ENCODE results near the gene SHISAL2B. TPM values are rescaled to one million over a fixed set of nuclear protein-coding genes. Genes with fewer than 3 reads are reported as not detected.

Gene SHISAL2B
- total and polyA plus RNA-seq, 4 donors, result not detected

DNA sequence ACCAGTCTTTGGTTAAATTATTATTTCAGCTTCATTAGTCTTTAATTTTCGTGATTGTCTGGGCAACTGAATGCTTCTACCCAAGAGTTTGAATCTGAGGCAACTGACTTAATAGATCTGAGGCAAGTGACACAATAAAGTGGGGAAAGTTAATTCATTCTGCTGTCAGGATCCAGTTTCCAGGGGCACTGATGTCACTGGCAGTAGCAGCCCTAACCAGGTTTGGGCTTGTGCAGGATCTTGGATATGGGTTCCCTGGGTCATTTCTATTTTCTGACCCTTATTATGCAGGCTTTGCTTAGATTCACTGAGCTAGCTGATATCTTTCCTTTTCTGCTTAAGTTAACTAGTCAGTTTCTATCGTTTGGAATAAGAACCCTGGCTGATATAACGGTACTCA is 68.6 kb downstream of the SHISAL2B start:
- Histone ChIP-seq H3K27me3 (ENCODE audit: control insufficient read depth in 4 of 4, insufficient read depth in 4 of 4, low read length in 3 of 4) (no peaks in the 10 kb centered on the region), H3K4me3 (ENCODE audit: low read depth in 1 of 3, low read length in 3 of 3) (no peak overlapping the region), H3K9ac (ENCODE audit: low read depth in 1 of 2, low read length in 2 of 2) (no peak overlapping the region), H3K36me3 (ENCODE audit: control insufficient read depth in 4 of 4, insufficient read depth in 3 of 4, low read depth in 1 of 4, low read length in 3 of 4) (no peaks in the 10 kb centered on the region), H3K4me1 (ENCODE audit: control insufficient read depth in 4 of 4, insufficient read depth in 4 of 4, low read length in 3 of 4) (peaks cover 0 to 4% (median 0%) of the 10 kb centered on the region in 4 donors), H3K27ac (ENCODE audit: low read depth in 1 of 2, low read length in 2 of 2) (no peak overlapping the region), H3K9me3 (ENCODE audit: control insufficient read depth in 4 of 4, low read length in 3 of 4) (no peaks in the 10 kb centered on the region)
- DNase-seq (ENCODE audit: low spot score), result no peak
- 89% methylated on average over 3 of the region's 3 CpGs for WGBS
- TF ChIP-seq FOXA1 (IDR thresholded peaks at IDR 0.05) (no peak), ZBTB33 (IDR thresholded peaks at IDR 0.05) (no peak), RAD21 (IDR thresholded peaks at IDR 0.05) (no peak), EGR1 (IDR thresholded peaks at IDR 0.05; ENCODE audit: low read depth in 2 of 2) (no peak), HNF4A (conservative IDR thresholded peaks at IDR 0.05) (no peak), JUND (IDR thresholded peaks at IDR 0.05) (no peak), TAF1 (conservative IDR thresholded peaks at IDR 0.05) (no peak), MAX (IDR thresholded peaks at IDR 0.05) (no peak), RXRA (IDR thresholded peaks at IDR 0.05) (no peak), REST (IDR thresholded peaks at IDR 0.05) (no peak), GABPA (IDR thresholded peaks at IDR 0.05 in 1 of 2, conservative IDR thresholded peaks at IDR 0.05 in 1 of 2) (no peak), SP1 (IDR thresholded peaks at IDR 0.05) (no peak), FOXA2 (IDR thresholded peaks at IDR 0.05) (no peak), NR2F2 (IDR thresholded peaks at IDR 0.05) (no peak), YY1 (IDR thresholded peaks at IDR 0.05) (no peak)
- TF ChIP-seq, protein P1, sequence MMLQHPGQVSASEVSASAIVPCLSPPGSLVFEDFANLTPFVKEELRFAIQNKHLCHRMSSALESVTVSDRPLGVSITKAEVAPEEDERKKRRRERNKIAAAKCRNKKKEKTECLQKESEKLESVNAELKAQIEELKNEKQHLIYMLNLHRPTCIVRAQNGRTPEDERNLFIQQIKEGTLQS (IDR thresholded peaks at IDR 0.05), result no peak

DNA sequence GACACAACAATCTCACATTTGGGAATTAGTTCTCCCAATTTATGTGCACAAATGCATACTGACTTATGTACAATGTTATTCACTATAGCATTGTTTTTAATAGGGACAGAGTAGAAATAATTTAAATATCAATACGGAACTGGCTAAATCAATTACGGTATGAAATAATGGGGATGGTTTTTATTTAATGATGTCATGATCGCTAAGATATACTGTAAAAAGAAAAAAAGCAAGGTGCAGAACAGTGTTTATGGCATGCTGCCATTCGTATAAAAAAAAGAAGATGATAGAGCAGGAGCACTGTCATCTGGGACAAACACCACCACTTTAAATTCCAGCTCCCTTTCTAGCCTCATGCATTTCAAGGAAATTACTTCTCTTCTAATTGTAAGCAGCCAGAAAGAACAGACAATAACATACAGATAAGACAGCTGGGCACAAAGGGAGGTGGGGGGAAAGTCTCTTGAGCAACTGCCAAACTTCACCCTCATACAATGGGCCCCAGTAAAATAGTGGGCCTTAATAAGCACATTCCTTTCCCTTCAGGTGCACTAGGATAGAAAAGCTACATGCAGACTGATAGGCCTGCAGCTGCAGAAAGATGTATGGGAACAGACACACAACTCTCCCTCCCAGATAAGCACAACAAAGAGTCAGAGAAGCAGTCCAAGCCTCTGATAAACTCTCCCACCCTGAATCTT is 69.8 kb downstream of the SHISAL2B start:
- Histone ChIP-seq H3K9me3 (ENCODE audit: control insufficient read depth in 4 of 4, low read length in 3 of 4) (no peaks in the 10 kb centered on the region), H3K4me3 (ENCODE audit: low read depth in 1 of 3, low read length in 3 of 3) (no peak overlapping the region), H3K27ac (ENCODE audit: low read depth in 1 of 2, low read length in 2 of 2) (no peak overlapping the region), H3K9ac (ENCODE audit: low read depth in 1 of 2, low read length in 2 of 2) (no peak overlapping the region), H3K27me3 (ENCODE audit: control insufficient read depth in 4 of 4, insufficient read depth in 4 of 4, low read length in 3 of 4) (no peaks in the 10 kb centered on the region), H3K36me3 (ENCODE audit: control insufficient read depth in 4 of 4, insufficient read depth in 3 of 4, low read depth in 1 of 4, low read length in 3 of 4) (peaks cover 0 to 3% (median 1%) of the 10 kb centered on the region in 4 donors), H3K4me1 (ENCODE audit: control insufficient read depth in 4 of 4, insufficient read depth in 4 of 4, low read length in 3 of 4) (peaks cover 0 to 4% (median 0%) of the 10 kb centered on the region in 4 donors)
- DNase-seq (ENCODE audit: low spot score), result no peak
- TF ChIP-seq RXRA (IDR thresholded peaks at IDR 0.05) (no peak), MAX (IDR thresholded peaks at IDR 0.05) (no peak), ZBTB33 (IDR thresholded peaks at IDR 0.05) (no peak), JUND (IDR thresholded peaks at IDR 0.05) (no peak), FOXA1 (IDR thresholded peaks at IDR 0.05) (no peak), HNF4G (IDR thresholded peaks at IDR 0.05) (no peak), RAD21 (IDR thresholded peaks at IDR 0.05) (no peak), TAF1 (conservative IDR thresholded peaks at IDR 0.05) (no peak), GABPA (IDR thresholded peaks at IDR 0.05 in 1 of 2, conservative IDR thresholded peaks at IDR 0.05 in 1 of 2) (no peak), EGR1 (IDR thresholded peaks at IDR 0.05; ENCODE audit: low read depth in 2 of 2) (no peak), YY1 (IDR thresholded peaks at IDR 0.05) (no peak)
- TF ChIP-seq, protein P1 (IDR thresholded peaks at IDR 0.05), result no peak
- 95% methylated on average over 4 of the region's 4 CpGs for WGBS
